Upper lobe of left lung (tissue), 6 donors: ENCODE measurements around the gene ZNF710. TPM values are rescaled to one million over a fixed set of nuclear protein-coding genes. Genes with fewer than 3 reads are reported as not detected.
A peak's percentile ranks its signal among the peaks of the same experiment; 100 is the strongest.
"Not testable (repeated sequence)": the region's sequence is repeated elsewhere in the genome, so short reads cannot be mapped to it uniquely, and the experiment has no call there.

Experiments used
- ATAC-seq, 2 donors: fragments of 200-7000 bp; cut with Tn5 transposase; one replicate each; pipeline ENCODE4 v1.9.1; 2022; ENCODE audit warnings: mild to moderate bottlenecking in 2 of 2, moderate library complexity in 2 of 2; ENCODE audit not compliant: low FRiP score in 2 of 2
- DNase-seq, 2 donors: peaks; one replicate each; pipeline ENCODE4 v3.0.0-alpha.2; 2019 to 2020
- H3K27ac ChIP-seq, 4 donors: fragments of 200-600 bp; sonication (generic); one replicate each; pipeline ENCODE4 v1.5.1; 2016 to 2019
- H3K27me3 ChIP-seq, 4 donors: fragments of 200-600 bp; sonication (generic); one replicate each; pipeline ENCODE4 v1.5.1; 2017 to 2019
- H3K36me3 ChIP-seq, 4 donors: fragments of 200-600 bp; sonication (generic); one replicate each; pipeline ENCODE4 v1.5.1; 2016 to 2019
- H3K4me1 ChIP-seq, 4 donors: fragments of 200-600 bp; sonication (generic); one replicate each; pipeline ENCODE4 v1.5.1; 2018 to 2019
- H3K4me3 ChIP-seq, 4 donors: fragments of 200-600 bp; sonication (generic); one replicate each; pipeline ENCODE4 v1.5.1; 2017 to 2019; ENCODE audit warnings: mild to moderate bottlenecking in 2 of 4, moderate library complexity in 1 of 4
- H3K9me3 ChIP-seq, 4 donors: fragments of 200-600 bp; sonication (generic); one replicate each; pipeline ENCODE4 v1.5.1; 2018 to 2019
- EP300 ChIP-seq, 4 donors: sonication (generic); formaldehyde crosslinking; IDR thresholded peaks; one replicate each; pipeline ENCODE4 v1.5.1; 2017; ENCODE audit warnings: antibody characterized with exemption in 4 of 4, control low read depth in 2 of 4
- POLR2A ChIP-seq, 4 donors: fragments of 450-650 bp; IDR thresholded peaks; one replicate each; pipeline ENCODE4 v1.5.1; 2016 to 2017; ENCODE audit warnings: antibody characterized with exemption in 4 of 4, mild to moderate bottlenecking in 2 of 4
- POLR2AphosphoS5 ChIP-seq, 2 donors: sonication (generic); formaldehyde crosslinking; IDR thresholded peaks; one replicate each; pipeline ENCODE4 v1.5.1; 2017; ENCODE audit warnings: antibody characterized with exemption in 2 of 2
- WGBS, 2 donors: methylation state at CpG; one replicate each; pipeline ENCODE4 v1.1.5; 2017 to 2018; 5-methylcytosine and 5-hydroxymethylcytosine counted together
- total RNA-seq, 6 donors: library from RNA; depleted of rRNA in 4 of 6; stranded (reverse); fragments of >200 nt in 4 of 6; gene quantifications; one replicate each; pipeline versions ENCODE4 v1.1.0 to v1.2.1, GENCODE V29; 2016 to 2021
- TF ChIP-seq, protein P1 (sequence below), 6 experiments: fragments of 450-650 bp in 4 of 6; fragments of 200-600 bp in 2 of 6; sonication (generic) in 2 of 6; IDR thresholded peaks; one replicate each; pipeline ENCODE4 v1.5.1; 2016 to 2019; ENCODE audit warnings: antibody characterized with exemption in 6 of 6
- donor health status: DM: no; HTN: no; CAD: no; lungs with moderate emphysema.
- donor health status: DM: no; HTN: yes; CAD: no; lungs with severe emphysema.

The ZNF710 gene
- total RNA-seq, 6 donors from 2014 or later: 26.0 to 51.3 (median 44.5) TPM

DNA sequence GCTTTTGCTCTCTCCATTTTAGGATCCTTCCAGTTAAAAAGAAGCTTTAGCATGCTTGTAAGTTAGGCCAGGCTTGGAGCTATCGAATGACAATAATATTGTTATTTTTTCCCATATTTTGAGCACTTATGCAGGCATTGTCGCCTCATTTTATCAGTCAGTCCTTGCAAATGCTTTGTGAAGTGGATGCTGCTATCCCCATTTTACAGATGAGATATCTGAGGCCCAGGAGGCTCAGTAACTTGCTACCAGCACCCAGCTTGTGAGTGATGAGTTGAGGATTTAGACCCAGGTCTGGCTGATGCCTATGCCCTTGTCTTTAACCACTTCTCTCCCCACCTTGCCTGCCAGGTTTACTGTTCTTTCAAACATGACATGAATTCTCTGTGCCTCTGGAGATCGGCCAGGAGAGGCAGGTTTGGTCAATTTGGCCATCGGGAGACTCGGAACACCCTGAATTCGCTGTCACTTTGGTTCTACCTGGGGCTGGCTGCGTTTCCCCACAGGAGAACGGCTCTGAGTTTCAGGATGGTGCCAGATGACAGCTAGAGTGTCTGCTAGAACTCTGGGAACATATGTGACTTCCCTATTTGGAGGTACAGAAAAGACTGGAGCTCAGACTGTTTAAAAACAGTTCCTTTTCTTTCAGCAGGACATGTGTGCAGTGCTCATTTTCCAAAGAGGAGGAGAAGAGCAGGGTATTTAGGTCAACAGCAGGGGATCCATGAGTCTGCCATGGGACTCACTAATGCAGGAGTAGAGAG is 25.5 kb upstream of the ZNF710 start:
- Histone ChIP-seq H3K4me1 (peaks cover 0 to 22% (median 0%) of the 10 kb centered on the region in 4 donors), H3K36me3 (no peaks in the 10 kb centered on the region), H3K4me3 (no peak overlapping the region), H3K27ac (peak overlapping the region in 3 of 4 donors; percentile 8 to 59 (median 49)), H3K9me3 (no peaks in the 10 kb centered on the region), H3K27me3 (no peaks in the 10 kb centered on the region)
- ATAC-seq (peak in 1 of 2 donors; percentile 62), DNase-seq (no peak)
- 82 to 90% methylated on average over 8 of the region's 8 CpGs for WGBS, 2 donors
- TF ChIP-seq POLR2A (IDR thresholded peaks at IDR 0.05) (no peak), POLR2AphosphoS5 (IDR thresholded peaks at IDR 0.05) (no peak), EP300 (IDR thresholded peaks at IDR 0.05) (no peak)
- TF ChIP-seq, protein P1, sequence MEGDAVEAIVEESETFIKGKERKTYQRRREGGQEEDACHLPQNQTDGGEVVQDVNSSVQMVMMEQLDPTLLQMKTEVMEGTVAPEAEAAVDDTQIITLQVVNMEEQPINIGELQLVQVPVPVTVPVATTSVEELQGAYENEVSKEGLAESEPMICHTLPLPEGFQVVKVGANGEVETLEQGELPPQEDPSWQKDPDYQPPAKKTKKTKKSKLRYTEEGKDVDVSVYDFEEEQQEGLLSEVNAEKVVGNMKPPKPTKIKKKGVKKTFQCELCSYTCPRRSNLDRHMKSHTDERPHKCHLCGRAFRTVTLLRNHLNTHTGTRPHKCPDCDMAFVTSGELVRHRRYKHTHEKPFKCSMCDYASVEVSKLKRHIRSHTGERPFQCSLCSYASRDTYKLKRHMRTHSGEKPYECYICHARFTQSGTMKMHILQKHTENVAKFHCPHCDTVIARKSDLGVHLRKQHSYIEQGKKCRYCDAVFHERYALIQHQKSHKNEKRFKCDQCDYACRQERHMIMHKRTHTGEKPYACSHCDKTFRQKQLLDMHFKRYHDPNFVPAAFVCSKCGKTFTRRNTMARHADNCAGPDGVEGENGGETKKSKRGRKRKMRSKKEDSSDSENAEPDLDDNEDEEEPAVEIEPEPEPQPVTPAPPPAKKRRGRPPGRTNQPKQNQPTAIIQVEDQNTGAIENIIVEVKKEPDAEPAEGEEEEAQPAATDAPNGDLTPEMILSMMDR (IDR thresholded peaks at IDR 0.05): no peak

DNA sequence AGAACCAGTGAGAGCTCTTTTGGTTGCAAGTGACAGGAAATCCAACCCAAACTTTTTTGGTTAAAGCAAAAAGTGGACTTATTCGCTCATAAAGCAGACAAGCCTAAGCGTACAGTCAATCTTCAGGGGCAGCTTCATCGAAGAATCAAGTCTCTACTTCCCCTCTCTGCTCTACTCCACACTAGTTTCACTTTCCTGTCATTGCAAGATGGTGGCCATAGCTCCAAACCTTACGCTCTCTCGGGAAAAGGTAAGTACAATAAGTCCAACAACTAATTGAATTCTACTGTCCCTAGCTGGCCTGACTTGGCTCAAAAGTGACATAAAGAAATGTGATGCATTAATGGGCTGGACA is 24.9 kb upstream of the ZNF710 start:
- DNase-seq (no peak), ATAC-seq (peak in 1 of 2 donors; percentile 23)
- WGBS, 2 donors: 74 to 80% methylated on average over 5 of the region's 5 CpGs
- Histone ChIP-seq H3K27ac (peak overlapping the region in 3 of 4 donors; percentile 8 to 59 (median 49)), H3K4me1 (peaks cover 0 to 19% (median 0%) of the 10 kb centered on the region in 4 donors), H3K9me3 (no peaks in the 10 kb centered on the region), H3K27me3 (no peaks in the 10 kb centered on the region), H3K36me3 (no peaks in the 10 kb centered on the region), H3K4me3 (no peak overlapping the region)
- no peak for TF ChIP-seq POLR2A (IDR thresholded peaks at IDR 0.05)
- no peak for TF ChIP-seq EP300 (IDR thresholded peaks at IDR 0.05)
- TF ChIP-seq POLR2AphosphoS5 (IDR thresholded peaks at IDR 0.05): no peak
- TF ChIP-seq, protein P1 (IDR thresholded peaks at IDR 0.05): no peak

DNA sequence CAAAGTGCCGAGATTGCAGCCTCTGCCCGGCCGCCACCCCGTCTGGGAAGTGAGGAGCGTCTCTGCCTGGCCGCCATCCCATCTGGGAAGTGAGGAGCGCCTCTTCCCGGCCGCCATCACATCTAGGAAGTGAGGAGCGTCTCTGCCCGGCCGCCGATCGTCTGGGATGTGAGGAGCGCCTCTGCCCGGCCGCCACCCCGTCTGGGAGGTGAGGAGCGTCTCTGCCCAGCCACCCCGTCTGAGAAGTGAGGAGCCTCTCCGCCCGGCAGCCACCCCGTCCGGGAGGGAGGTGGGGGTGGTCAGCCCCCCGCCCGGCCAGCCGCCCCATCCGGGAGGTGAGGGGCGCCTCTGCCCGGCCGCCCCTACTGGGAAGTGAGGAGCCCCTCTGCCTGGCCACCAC is 23.3 kb upstream of the ZNF710 start:
- not testable (repeated sequence) for H3K9me3 ChIP-seq, H3K27ac ChIP-seq, H3K27me3 ChIP-seq, H3K4me3 ChIP-seq, H3K36me3 ChIP-seq, ATAC-seq
- H3K4me1 ChIP-seq: peaks cover 0 to 10% (median 0%) of the 10 kb centered on the region in 4 donors
- DNase-seq: peak in 1 of 2 donors; percentile 50
- WGBS, 2 donors: 91 to 94% methylated on average over 12 to 22 of the region's 31 CpGs

DNA sequence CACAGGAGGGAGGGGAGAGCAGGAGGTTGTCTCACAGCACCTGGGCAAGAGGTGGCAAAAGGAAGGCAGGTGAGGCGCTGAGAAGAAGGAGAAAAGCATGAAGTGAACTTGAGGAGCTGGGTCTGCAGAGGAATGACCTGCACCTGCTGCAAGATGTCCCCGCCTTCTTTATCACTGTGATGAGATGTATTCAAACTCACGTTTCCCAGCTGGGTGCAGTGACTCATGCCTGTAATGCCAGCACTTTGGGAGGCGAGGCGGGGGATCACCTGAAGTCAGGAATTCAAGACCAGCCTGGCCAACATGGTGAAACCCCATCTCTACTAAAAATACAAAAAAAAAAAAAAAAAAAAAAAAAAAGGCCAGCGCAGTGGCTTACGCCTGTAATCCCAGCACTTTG is 22.2 kb upstream of the ZNF710 start:
- Histone ChIP-seq H3K4me1 (peaks cover 0 to 10% (median 0%) of the 10 kb centered on the region in 4 donors), H3K27ac (no peak overlapping the region), H3K4me3 (no peak overlapping the region), H3K27me3 (no peaks in the 10 kb centered on the region), H3K36me3 (no peaks in the 10 kb centered on the region), H3K9me3 (no peaks in the 10 kb centered on the region)
- WGBS, 2 donors: 92 to 95% methylated on average over 7 of the region's 7 CpGs
- no peak for ATAC-seq
- no peak for DNase-seq
- TF ChIP-seq EP300 (IDR thresholded peaks at IDR 0.05) (no peak), POLR2AphosphoS5 (IDR thresholded peaks at IDR 0.05) (no peak), POLR2A (IDR thresholded peaks at IDR 0.05) (no peak)
- TF ChIP-seq, protein P1 (IDR thresholded peaks at IDR 0.05): no peak

DNA sequence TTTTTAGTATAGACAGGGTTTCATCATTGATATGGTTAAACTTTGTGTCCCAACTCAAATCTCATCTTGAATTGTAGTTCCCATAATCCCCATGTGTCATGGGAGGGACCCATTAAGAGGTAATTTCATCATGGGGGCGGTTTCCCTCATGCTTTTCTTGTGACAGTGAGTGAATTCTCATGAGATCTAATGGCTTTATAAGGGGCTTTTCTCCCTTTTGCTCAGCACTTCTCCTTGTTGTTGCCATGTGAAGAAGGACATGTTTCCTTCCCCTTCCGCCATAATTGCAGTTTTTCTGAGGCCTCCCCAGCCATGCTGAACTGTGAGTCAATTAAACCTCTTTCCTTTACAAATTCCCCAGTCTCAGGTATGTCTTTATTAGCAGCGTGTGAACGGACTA is 20.2 kb upstream of the ZNF710 start:
- Histone ChIP-seq H3K9me3 (peaks cover 0 to 6% (median 3%) of the 10 kb centered on the region in 4 donors), H3K4me1 (peaks cover 0 to 5% (median 0%) of the 10 kb centered on the region in 4 donors), H3K27ac (no peak overlapping the region), H3K27me3 (no peaks in the 10 kb centered on the region), H3K4me3 (no peak overlapping the region), H3K36me3 (no peaks in the 10 kb centered on the region)
- TF ChIP-seq POLR2AphosphoS5 (IDR thresholded peaks at IDR 0.05) (no peak), POLR2A (IDR thresholded peaks at IDR 0.05) (no peak), EP300 (IDR thresholded peaks at IDR 0.05) (no peak)
- TF ChIP-seq, protein P1 (IDR thresholded peaks at IDR 0.05): no peak
- ATAC-seq (no peak), DNase-seq (no peak)
- 91 to 93% methylated on average over 4 of the region's 4 CpGs for WGBS, 2 donors
